Neural progenitor cell (in vitro differentiated cells): ENCODE results near the gene HTN3. TPM values are rescaled to one million over a fixed set of nuclear protein-coding genes. Genes with fewer than 3 reads are reported as not detected.
A peak's percentile ranks its signal among the peaks of the same experiment; 100 is the strongest.
"Not testable (repeated sequence)": the region's sequence is repeated elsewhere in the genome, so short reads cannot be mapped to it uniquely, and the experiment has no call there.

Source experiments
- DNase-seq: peaks from one replicate; pipeline ENCODE4 v3.0.0-alpha.2; 2016; ENCODE audit warnings: low spot score
- H2AFZ ChIP-seq: fragments of 200-600 bp; sonication (generic); replicated peaks from 2 replicates; pipeline ENCODE4 v1.6.1; 2016; ENCODE audit warnings: antibody characterized with exemption
- H3F3A ChIP-seq: fragments of 200-600 bp; sonication (generic); 2 replicates; pipeline ENCODE4 v1.6.1; 2016; ENCODE audit warnings: antibody characterized with exemption, low read depth
- H3K27ac ChIP-seq: fragments of 200-600 bp; sonication (generic); 2 replicates; pipeline ENCODE4 v1.5.1; 2016; ENCODE audit warnings: mild to moderate bottlenecking
- H3K27me3 ChIP-seq: fragments of 200-600 bp; sonication (generic); 2 replicates; pipeline ENCODE4 v1.6.1; 2016; ENCODE audit warnings: mild to moderate bottlenecking, moderate library complexity
- H3K36me3 ChIP-seq: fragments of 200-600 bp; sonication (generic); 2 replicates; pipeline ENCODE4 v1.5.1; 2016
- H3K4me1 ChIP-seq: fragments of 200-600 bp; sonication (generic); 2 replicates; pipeline ENCODE4 v1.6.1; 2016; ENCODE audit warnings: mixed run types
- H3K4me2 ChIP-seq: fragments of 200-600 bp; sonication (generic); 2 replicates; pipeline ENCODE4 v1.6.1; 2016
- H3K4me3 ChIP-seq: fragments of 200-600 bp; sonication (generic); 2 replicates; pipeline ENCODE4 v1.5.1; 2016
- H3K79me2 ChIP-seq: fragments of 200-600 bp; sonication (generic); 2 replicates; pipeline ENCODE4 v1.6.1; 2016; ENCODE audit warnings: low read depth
- H3K9ac ChIP-seq: fragments of 200-600 bp; sonication (generic); 2 replicates; pipeline ENCODE4 v1.6.1; 2016
- H3K9me3 ChIP-seq: fragments of 200-600 bp; sonication (generic); 2 replicates; pipeline ENCODE4 v1.5.1; 2016; ENCODE audit warnings: low read depth
- H4K20me1 ChIP-seq: fragments of 200-600 bp; sonication (generic); 2 replicates; pipeline ENCODE4 v1.6.1; 2016; ENCODE audit warnings: low read depth
- H3K27ac Mint-ChIP-seq: 3 replicates; pipeline ENCODE4 v1.8.0; 2021; ENCODE audit warnings: mixed read lengths
- H3K27me3 Mint-ChIP-seq: 2 replicates; pipeline ENCODE4 v1.8.0; 2022; ENCODE audit warnings: low read depth, mild to moderate bottlenecking, inconsistent platforms, moderate library complexity, mixed read lengths; ENCODE audit not compliant: insufficient read depth
- H3K36me3 Mint-ChIP-seq: 3 replicates; pipeline ENCODE4 v1.8.0; 2021; ENCODE audit warnings: mixed read lengths
- H3K4me1 Mint-ChIP-seq: 3 replicates; pipeline ENCODE4 v1.8.0; 2021; ENCODE audit warnings: mixed read lengths
- H3K4me3 Mint-ChIP-seq: 3 replicates; pipeline ENCODE4 v1.8.0; 2021; ENCODE audit warnings: mild to moderate bottlenecking, moderate library complexity, mixed read lengths
- H3K9me3 Mint-ChIP-seq: 3 replicates; pipeline ENCODE4 v1.8.0; 2020; ENCODE audit warnings: mixed read lengths
- EZH2 ChIP-seq: fragments of 200-600 bp; sonication (generic); IDR thresholded peaks from 2 replicates; pipeline ENCODE4 v1.6.1; 2017; ENCODE audit warnings: antibody characterized with exemption, mild to moderate bottlenecking, moderate library complexity
- EZH2phosphoT487 ChIP-seq: fragments of 200-600 bp; sonication (generic); IDR thresholded peaks from 2 replicates; pipeline ENCODE4 v1.6.1; 2017; ENCODE audit warnings: antibody characterized with exemption
- total RNA-seq: library from RNA; depleted of rRNA; stranded (reverse); fragments of >200 nt; gene quantifications from 2 replicates; pipeline ENCODE4 v1.2.3, GENCODE V29; 2015; ENCODE audit warnings: low replicate concordance
- TF ChIP-seq, protein P1 (sequence below): fragments of 200-600 bp; sonication (generic); IDR thresholded peaks from 2 replicates; pipeline ENCODE4 v1.5.1; 2017; ENCODE audit warnings: antibody characterized with exemption, mild to moderate bottlenecking

Gene HTN3
- total RNA-seq, 1 donor from 2014 or later, result not detected

- no peaks in the 10 kb centered on the region for H3K4me1 ChIP-seq
- no peaks in the 10 kb centered on the region for H3K9me3 ChIP-seq
- no peak overlapping the region for H3K27ac ChIP-seq
- TF ChIP-seq EZH2phosphoT487, result no peak
- no peak for TF ChIP-seq EZH2
- TF ChIP-seq, protein P1, sequence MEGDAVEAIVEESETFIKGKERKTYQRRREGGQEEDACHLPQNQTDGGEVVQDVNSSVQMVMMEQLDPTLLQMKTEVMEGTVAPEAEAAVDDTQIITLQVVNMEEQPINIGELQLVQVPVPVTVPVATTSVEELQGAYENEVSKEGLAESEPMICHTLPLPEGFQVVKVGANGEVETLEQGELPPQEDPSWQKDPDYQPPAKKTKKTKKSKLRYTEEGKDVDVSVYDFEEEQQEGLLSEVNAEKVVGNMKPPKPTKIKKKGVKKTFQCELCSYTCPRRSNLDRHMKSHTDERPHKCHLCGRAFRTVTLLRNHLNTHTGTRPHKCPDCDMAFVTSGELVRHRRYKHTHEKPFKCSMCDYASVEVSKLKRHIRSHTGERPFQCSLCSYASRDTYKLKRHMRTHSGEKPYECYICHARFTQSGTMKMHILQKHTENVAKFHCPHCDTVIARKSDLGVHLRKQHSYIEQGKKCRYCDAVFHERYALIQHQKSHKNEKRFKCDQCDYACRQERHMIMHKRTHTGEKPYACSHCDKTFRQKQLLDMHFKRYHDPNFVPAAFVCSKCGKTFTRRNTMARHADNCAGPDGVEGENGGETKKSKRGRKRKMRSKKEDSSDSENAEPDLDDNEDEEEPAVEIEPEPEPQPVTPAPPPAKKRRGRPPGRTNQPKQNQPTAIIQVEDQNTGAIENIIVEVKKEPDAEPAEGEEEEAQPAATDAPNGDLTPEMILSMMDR, result no peak
- no peaks in the 10 kb centered on the region for H3K79me2 ChIP-seq
- Mint-ChIP-seq H3K4me3 (no peak overlapping the region), H3K27ac (no peak overlapping the region), H3K36me3 (no peaks in the 10 kb centered on the region), H3K27me3 (no peaks in the 10 kb centered on the region), H3K4me1 (no peaks in the 10 kb centered on the region), H3K9me3 (no peaks in the 10 kb centered on the region)
- no peak for DNase-seq
- H2AFZ ChIP-seq, result peak overlapping the region; percentile 45
- H3K27me3 ChIP-seq, result no peaks in the 10 kb centered on the region
- no peak overlapping the region for H3K9ac ChIP-seq
- no peaks in the 10 kb centered on the region for H4K20me1 ChIP-seq
- H3K36me3 ChIP-seq, result no peaks in the 10 kb centered on the region
- H3F3A ChIP-seq, result no peaks in the 10 kb centered on the region
- no peak overlapping the region for H3K4me3 ChIP-seq
- no peak overlapping the region for H3K4me2 ChIP-seq
These were observed 5.0 kb upstream of the HTN3 start for GRCh38 chr4:70023218-70023617.

DNA sequence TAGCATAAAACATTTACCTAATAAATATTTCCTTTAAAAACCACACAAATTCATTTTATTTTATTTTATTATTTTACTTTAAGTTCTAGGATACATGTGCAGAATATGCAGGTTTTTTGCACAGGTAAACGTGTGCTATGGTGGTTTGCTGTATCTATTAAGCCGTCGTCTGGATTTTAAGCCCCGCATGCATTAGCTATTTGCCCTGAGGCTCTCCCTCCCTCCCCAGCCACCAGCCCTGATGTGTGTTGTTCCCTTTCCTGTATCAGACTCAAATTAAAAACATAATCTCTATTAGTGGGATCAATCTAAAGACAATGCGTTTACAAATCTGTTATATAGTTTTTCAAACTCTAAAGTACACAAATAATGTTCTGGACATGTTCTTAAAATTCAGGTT, 1.2 kb upstream of the HTN3 start:
- H3K27ac Mint-ChIP-seq, result no peak overlapping the region
- Histone ChIP-seq H3K4me3 (no peak overlapping the region), H3K4me2 (no peak overlapping the region), H3K36me3 (no peaks in the 10 kb centered on the region), H3K27ac (no peak overlapping the region), H3K9me3 (no peaks in the 10 kb centered on the region), H3K4me1 (no peaks in the 10 kb centered on the region), H3K79me2 (no peaks in the 10 kb centered on the region), H4K20me1 (no peaks in the 10 kb centered on the region), H3K9ac (no peak overlapping the region), H2AFZ (no peak overlapping the region), H3K27me3 (no peaks in the 10 kb centered on the region), H3F3A (no peaks in the 10 kb centered on the region)
- TF ChIP-seq EZH2, result no peak
- TF ChIP-seq EZH2phosphoT487, result no peak
- TF ChIP-seq, protein P1, result no peak
- no peak for DNase-seq
- no peaks in the 10 kb centered on the region for H3K36me3 Mint-ChIP-seq
- H3K9me3 Mint-ChIP-seq, result no peaks in the 10 kb centered on the region
- H3K4me1 Mint-ChIP-seq, result no peaks in the 10 kb centered on the region
- H3K27me3 Mint-ChIP-seq, result no peaks in the 10 kb centered on the region
- no peak overlapping the region for H3K4me3 Mint-ChIP-seq

GRCh38 chr4:70037559-70037958, 9.3 kb downstream of the HTN3 start:
- peaks cover 20% of the 10 kb centered on the region for H3K9me3 Mint-ChIP-seq

DNA sequence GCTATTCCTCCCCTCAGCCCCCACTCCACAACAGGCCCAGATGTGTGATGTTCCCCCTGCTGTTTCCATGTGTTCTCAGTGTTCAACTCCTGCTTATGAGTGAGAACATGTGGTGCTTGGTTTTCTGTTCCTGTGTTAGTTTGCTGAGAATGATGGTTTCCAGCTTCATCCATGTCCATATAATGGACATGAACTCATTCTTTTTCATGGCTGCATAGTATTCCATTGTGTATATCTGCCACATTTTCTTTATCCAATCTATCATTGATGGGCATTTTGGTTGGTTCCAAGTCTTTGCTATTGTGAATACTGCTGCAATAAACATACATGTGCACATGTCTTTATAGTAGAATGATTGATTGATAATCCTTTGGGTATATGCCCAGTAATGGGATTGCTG, 11.7 kb downstream of the HTN3 start:
- H3K79me2 ChIP-seq, H3K9me3 ChIP-seq, H3K27ac Mint-ChIP-seq, H4K20me1 ChIP-seq, H3K36me3 Mint-ChIP-seq, H3K4me2 ChIP-seq, H3K27ac ChIP-seq, H3K27me3 ChIP-seq, DNase-seq, H3K4me1 ChIP-seq, H2AFZ ChIP-seq, H3F3A ChIP-seq, H3K9ac ChIP-seq, H3K4me1 Mint-ChIP-seq, H3K27me3 Mint-ChIP-seq, H3K4me3 ChIP-seq, H3K36me3 ChIP-seq: not testable (repeated sequence)
- Mint-ChIP-seq H3K4me3 (peak overlapping the region; percentile 50), H3K9me3 (peaks cover 15% of the 10 kb centered on the region)

More at GRCh38 chr4:70037559-70037958, 9.3 kb downstream of the HTN3 start:
- not testable (repeated sequence) for H3K4me1 ChIP-seq, H3F3A ChIP-seq, H3K4me2 ChIP-seq, DNase-seq, H3K9me3 ChIP-seq, H2AFZ ChIP-seq, H4K20me1 ChIP-seq, H3K4me1 Mint-ChIP-seq, H3K79me2 ChIP-seq, H3K27me3 ChIP-seq, H3K4me3 ChIP-seq, H3K27ac Mint-ChIP-seq, H3K9ac ChIP-seq, H3K27ac ChIP-seq, H3K4me3 Mint-ChIP-seq, H3K27me3 Mint-ChIP-seq, H3K36me3 ChIP-seq, H3K36me3 Mint-ChIP-seq
